IPS DF 19.7 (cell line): ENCODE data around the gene AXL.
"Not testable (repeated sequence)": the region's sequence is repeated elsewhere in the genome, so short reads cannot be mapped to it uniquely, and the experiment has no call there.

ENCODE experiments used
- DNase-seq: peaks from one replicate; pipeline ENCODE4 v3.0.0-alpha.2; 2013; ENCODE audit warnings: low read depth, low spot score

AXL gene

DNA sequence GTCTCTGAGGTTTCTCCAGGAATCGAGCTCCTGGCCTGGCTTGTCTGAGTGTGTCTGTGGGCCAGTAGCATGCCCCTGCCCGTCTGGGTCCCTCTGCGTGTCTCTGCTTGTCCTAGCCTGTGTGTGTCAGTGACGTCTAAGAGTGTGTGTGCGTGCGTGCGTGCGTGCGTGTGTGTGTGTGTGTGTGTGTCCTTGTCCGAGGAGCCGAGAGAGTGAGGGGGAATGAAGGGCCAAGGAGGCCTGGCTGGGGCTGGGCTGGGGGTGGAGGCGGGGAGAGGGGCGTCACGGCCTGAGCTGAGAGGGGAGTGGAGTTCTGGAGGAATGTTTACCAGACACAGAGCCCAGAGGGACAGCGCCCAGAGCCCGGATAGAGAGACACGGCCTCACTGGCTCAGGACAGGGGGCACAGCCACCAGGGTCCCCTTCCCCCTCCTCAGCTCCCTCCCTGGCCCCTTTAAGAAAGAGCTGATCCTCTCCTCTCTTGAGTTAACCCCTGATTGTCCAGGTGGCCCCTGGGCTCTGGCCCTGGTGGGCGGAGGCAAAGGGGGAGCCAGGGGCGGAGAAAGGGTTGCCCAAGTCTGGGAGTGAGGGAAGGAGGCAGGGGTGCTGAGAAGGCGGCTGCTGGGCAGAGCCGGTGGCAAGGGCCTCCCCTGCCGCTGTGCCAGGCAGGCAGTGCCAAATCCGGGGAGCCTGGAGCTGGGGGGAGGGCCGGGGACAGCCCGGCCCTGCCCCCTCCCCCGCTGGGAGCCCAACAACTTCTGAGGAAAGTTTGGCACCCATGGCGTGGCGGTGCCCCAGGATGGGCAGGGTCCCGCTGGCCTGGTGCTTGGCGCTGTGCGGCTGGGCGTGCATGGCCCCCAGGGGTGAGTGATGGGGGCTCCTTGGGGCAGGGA, at the start of gene AXL:
AXL (plus strand) TSS at position 609 of the 893 bp plus-strand sequence; CDS start at position 779, 170 bp downstream.
- peak; percentile 94 for DNase-seq

DNA sequence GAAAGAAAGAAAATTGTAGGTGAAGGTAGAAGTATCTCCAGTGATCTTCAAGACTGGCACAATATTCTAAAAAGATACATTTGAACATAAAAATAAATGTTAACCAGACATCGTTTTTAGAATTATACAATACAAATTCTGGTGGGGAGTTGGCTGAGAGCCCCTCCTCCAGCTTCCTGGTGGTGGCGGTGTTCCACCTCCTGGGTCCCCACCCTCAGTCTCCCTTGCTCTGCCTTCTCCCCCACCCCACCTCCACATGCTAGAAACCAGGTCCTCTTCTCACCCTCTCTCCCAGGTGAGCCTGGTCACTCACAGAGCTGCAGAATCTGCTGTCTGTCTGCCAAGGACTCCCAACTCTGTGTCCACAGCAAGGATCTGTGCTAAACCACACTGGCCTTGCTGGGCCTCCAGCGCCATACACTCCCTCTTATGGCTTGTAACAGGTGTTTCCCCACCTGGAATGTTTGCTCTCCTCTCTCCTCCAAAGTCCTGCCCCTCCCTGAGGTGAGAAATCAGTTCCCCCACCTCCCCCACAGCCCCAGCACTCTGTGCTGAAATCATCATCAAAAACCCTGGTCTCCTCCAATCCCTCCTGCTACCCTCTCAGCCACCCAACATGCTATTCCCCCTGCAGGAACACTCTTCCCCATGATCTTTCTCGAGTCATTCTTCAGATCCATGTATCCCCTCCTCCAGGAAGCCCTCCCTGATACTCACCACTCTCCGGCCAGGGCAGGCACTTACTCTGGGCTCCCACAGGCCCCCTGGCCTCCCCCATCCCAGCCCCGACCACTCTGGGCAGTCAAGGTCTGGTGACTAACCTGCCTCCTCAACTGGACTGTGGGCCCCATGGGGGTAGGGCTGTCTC, 46.5 kb upstream of the AXL start:
- no peak for DNase-seq

DNA sequence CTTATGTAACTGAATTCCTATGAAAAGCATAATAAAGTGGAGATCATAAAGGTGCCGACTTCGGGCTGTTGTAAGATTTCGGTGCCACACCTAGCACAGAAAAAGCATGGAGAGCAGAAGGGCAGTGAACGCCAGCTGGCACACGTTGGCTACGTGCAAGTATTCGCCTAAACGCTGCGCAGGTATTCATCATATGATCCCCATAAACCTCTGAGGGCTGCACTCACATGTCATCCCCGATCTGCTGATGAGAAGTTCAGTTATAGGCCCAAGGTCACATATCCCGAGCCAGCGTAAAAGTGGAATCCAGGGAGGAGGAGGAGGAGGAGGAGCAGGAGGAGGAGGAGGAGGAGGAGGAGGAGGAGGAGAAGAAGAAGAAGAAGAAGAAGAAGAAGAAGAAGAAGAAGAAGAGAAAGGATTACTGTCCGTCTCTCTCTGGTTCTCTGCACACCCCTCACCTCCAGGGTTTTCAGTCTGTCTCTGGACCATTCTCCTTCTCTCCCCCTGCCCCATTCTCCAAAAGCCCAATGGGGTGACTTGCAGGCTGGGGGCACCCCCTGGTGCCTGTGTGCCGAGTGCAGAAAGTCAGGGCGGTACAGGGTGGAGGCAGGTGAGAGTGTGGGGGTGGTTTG, 44.6 kb upstream of the AXL start:
- DNase-seq = no peak

DNA sequence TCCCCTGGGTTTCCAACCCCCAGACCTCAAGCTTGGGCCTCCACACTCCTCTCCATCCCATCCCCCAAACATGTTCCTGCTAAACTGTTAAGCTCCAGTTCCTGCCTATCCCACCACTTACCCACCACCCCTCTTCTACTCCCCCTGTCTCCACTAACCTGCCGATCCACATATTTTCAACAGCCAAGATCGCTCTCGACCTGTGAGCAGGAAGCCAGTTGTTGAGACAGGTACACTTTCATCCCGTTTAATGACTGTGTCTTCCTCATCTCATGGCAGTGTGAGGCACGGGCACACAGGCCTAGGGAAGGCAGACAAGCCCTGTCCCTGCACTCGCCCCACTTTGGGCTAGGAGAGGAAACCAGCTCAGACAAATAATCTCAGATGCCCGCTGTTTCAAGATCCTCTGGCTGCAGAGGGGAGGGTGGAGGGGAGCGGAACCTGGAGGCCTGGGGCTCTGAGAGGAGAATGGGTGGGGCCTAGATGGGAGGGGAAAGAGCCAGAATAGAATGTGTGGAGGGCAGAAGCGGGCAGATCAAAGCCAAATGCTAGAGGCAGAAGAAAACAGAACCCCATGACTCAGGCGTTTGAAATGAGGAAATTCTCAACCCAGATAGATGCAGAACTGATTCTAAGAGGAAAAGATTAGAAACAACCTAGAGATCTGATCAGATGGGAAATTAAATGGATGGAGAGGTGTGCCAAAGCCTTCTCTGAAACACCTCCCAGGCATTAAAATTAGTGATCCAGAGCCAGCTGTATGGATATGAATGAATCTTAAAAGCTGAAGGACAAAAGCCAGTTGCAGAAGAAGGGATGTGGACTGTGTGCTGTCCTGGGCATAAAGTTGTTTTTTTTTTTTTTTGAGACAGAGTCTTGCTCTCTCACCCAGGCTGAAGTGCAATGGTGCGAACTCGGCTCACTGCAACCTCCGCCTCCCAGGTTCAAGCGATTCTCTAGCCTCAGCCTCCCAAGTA, 42.9 kb upstream of the AXL start:
- peak; percentile 90 for DNase-seq

DNA sequence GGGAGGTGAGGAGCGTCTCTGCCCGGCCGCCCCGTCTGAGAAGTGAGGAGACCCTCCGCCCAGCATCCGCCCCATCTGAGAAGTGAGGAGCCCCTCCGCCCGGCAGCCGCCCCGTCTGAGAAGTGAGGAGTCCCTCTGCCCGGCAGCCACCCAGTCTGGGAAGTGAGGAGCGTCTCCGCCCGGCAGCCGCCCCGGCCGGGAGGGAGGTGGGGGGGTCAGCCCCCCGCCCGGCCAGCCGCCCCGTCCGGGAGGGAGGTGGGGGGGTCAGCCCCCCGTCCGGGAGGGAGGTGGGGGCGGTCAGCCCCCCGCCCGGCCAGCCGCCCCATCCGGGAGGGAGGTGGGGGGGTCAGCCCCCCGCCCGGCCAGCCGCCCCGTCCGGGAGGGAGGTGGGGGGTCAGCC, 38.9 kb upstream of the AXL start:
- DNase-seq = not testable (repeated sequence)

DNA sequence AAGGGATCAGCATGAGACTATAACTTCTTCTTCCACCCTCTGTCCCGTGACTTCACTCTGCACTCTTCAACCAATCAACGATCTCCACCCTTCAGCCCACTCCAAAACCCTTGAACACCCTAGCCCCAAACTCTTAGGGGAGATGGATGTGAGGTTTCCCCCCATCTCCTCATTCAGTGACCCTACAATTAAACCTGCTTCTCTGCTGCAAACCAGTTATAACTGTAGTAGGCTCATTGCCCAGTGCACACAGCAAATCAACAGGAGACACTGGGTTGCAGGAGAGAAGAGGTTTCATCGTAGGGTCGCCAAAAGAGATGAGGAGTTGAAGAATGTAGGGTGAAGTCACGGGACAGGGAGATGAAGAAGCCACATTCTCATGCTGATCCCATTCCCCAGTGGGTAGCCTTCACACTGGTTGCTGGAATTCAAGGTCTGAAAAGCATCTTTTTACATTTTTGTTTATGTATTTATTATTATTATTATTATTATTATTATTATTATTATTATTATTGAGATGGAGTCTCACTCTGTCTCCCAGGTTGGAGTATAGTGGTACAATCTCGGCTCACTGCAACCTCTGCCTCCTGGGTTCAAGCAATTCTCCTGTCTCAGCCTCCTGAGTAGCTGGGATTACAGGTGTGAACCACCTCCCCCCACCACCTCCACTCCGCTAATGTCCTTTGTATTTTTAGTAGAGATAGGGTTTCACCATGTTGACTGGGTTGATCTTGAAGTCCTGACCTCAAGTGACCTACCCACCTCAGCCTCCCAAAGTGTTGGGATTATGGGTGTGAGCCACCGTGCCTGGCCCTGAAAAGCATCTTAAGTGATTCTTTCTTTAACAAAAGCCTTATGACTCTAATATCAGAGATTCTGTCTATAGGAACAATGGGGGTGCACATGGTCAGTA, 31.8 kb upstream of the AXL start:
- no peak for DNase-seq

DNA sequence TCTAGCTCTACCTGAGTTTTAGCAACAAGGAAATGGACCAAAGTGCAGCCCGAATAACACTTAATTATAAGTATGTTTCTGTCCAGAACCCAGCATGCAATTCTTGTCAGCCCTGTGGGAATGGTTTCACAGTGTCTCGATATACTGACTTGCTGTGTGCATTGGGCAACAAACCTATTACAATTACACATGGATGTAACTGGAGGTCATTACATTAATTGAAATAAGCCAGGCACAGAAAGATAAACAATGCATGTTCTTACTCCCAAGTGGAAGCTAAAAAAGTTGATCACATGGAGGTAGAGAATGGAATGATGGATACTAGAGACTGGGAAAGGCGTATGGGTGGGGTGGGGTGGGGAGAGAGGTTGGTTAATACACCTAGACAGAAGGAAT, 31.1 kb upstream of the AXL start:
- DNase-seq = no peak

DNA sequence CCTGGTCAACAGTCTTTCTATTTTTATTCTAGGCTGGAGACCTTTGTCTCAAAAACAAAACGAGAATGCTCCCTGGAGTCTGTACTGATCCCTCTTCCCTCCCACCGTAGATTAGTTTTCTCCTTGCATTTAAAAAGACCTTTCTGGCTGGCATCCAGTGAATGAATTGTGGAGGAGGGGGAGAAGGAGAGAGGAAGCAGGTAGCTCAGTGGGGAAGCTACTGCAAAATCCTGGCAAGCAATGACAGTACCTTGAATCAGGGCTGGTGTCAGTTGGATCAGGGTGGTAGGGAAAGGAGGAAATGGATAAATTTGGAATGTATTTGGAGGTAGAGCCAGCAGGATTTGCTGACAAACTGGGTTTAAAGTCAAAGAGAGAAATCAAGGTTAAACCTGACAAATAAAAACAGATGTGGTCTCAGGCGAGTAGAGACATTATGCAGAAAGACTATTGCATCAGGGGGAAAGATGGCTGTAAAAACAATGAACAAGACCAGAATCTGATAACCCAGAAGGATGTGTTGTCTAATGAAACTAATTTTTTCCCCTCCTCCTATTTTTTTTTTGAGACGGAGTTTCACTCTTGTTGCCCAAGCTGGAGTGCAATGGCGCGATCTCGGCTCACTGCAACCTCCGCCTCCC, 29.5 kb upstream of the AXL start:
- peak; percentile 95 for DNase-seq

DNA sequence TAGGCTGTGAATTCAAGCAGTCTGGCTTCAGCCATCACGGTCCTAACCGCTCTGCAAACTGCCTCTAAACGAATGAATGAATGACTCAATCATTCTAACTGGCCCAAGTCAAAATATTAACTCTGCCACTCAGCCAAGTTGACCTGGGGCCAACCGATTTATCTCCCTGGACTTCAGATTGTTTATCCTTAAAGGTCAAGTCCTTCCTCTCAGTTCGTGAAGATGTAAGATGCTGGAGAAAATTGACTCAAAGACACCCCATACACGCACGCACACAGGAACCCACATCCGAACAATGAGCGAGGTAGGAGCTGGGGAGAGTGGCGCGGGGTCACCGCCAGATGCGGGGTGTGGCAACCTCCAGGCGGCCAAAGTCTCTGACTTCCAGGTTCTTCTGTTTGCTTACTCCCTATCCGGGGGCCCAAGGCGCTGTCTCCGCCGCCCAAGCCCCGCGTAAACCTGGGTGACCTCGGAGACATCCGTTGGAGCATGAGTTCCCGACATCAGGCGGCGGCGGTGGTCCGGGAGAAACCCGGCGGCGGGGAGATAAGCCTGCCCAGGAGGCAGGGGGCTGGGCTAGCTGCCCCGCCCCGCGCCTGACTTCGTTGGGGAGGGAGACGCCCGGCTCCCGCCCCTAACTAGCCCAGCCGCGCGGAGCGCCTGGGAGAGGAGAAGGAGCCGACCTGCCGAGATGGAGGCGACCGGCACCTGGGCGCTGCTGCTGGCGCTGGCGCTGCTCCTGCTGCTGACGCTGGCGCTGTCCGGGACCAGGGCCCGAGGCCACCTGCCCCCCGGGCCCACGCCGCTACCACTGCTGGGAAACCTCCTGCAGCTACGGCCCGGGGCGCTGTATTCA, 26.2 kb upstream of the AXL start, which contains the start of gene CYP2S1:
CYP2S1 (plus strand) TSS at position 646 of the 856 bp plus-strand sequence; CDS start at position 692, 46 bp downstream.
- no peak for DNase-seq

DNA sequence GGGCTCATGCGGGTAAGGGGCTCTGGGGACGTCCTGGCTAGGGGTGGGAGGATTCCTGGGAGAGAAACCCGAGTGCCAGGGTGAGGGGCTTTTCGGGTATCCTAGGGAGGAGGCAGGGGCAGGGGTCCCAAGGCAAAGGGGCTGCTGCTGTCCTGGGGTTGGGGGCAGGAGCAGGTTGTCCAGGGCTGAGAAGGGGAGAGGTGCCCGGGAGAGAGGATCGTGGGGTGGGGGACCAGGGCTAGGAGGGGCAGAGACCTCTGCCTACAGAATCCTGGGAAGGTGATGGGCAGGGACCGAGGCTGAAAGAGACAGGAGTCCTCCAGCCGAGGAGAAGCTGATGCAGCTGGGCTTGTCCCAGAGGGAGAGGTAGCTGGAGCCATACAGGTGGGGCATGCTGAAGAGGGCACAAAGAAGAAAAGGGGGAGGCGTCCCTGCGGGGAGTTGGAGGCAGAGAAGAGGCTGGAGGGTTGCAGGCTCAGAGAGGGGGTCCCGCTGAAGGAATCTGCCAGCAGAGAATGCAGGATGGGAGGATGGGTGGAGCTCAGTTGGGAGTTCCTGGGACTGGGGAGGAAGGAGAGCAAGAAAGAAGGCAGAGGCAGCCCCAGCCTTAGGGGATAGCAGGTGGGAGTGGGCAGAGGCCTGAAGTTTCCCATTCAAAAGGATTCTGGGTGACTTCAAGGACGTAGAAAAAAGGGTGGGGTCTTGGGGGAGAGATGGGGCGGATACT, 25.4 kb upstream of the AXL start:
- DNase-seq = no peak

DNA sequence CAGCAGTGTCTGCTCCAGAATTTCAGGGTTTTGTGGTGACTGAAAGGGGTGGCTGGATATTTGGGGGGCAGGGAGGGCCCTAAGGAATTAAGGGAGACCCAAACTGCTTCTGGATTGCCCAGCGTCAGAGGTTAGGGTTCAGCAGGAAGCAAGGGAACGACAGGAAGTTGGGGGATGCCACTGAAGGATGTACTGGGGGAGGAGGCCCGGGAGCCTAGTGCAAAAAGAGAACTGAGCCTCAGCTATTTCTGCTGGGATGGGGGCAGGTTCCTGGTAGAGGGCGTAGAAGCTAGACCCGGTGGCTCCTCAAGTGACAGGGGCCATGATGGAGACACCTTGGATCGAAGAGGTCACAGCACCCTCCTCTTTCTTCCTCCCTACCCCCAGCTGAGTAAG, 24.9 kb upstream of the AXL start:
- DNase-seq = no peak

DNA sequence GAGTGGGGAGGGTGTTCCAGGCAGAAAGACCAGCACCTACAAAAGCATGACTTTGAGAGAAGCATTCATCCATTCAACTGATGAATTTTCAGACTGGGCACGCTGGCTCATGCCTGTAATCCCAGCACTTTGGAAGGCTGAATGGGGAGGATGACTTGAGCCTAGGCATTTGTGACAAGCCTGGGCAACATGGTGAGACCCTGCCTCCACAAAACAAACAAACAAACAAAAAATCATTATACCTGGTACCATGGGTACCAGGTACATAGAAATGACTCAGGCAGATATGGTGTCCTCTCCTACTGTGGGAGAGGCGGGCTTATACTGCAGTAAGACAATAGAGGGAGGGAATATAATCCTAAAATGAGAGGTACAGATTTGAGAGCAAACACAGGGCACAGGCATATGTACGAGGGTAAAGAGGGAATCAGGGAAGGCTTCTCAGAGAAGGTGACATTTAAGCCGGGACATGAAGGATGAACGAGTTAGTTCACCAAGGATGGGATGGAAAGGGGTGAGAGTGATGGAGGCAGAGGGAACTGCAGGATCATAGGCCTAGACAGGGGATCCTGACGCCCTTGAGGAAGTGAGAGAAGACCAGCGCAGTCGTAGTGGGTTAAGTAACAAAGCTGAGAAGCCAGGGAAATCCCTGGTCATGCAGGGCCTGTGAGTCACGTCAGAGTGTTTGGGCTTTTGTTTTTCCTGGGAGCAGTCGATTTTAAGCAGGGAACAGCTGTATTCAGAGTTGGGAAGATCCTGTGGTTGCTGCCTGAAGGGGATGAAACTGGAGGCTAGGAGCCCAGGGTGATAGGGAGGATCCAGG, 23.1 kb upstream of the AXL start:
- no peak for DNase-seq

DNA sequence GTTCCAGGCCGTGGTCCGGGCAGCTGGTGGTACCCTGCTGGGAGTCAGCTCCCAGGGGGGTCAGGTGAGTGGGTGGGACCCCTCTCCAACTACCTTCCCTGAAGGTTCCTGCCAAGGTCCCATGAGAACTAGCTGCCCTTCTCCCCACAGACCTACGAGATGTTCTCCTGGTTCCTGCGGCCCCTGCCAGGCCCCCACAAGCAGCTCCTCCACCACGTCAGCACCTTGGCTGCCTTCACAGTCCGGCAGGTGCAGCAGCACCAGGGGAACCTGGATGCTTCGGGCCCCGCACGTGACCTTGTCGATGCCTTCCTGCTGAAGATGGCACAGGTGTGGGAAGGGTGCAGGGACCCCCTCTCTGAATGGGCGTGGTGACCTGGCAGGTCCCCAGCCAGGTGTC, 20.5 kb upstream of the AXL start:
- no peak for DNase-seq

DNA sequence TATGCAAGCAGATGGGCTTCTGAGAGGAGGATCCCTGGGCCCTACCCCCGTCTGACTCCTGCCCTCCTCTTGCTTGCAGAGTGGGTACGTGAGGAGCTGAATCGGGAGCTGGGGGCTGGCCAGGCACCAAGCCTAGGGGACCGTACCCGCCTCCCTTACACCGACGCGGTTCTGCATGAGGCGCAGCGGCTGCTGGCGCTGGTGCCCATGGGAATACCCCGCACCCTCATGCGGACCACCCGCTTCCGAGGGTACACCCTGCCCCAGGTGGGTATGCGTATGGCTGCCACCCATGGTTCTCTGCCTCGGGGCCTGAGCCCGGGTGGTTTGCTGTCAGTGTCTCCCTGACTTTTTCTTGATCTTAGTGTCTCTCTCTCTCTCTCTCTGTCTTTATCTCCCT, 15.7 kb upstream of the AXL start:
- DNase-seq = no peak

DNA sequence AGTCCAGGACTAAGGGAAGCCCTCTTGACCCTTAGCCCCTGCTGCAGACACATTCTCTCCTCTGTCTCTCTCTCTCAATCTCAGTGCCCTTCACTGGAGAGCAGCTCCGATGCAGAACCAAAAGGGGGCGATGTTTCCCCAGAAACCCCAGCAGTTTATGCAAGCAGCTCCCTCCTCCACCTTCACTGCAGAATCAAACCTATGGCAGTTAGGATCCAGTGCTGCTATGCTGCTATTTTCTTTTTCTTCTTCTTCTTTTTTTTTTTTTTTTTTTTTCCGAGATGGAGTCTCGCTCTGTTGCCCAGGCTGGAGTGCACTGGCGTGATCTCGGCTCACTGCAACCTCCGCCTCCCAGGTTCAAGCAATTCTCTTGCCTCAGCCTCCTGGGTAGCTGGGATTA, 14.7 kb upstream of the AXL start:
- not testable (repeated sequence) for DNase-seq

DNA sequence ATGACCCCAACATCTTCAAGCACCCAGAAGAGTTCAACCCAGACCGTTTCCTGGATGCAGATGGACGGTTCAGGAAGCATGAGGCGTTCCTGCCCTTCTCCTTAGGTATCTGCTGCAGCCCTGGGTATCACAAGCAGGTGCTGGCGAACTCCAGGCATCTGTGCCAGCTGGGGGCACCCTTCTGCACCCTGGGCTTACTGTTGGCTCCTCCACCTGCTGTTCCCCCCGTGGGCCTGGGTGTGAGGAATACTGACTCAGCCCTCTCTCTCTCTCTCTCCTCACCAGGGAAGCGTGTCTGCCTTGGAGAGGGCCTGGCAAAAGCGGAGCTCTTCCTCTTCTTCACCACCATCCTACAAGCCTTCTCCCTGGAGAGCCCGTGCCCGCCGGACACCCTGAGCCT, 13.0 kb upstream of the AXL start:
- no peak for DNase-seq

DNA sequence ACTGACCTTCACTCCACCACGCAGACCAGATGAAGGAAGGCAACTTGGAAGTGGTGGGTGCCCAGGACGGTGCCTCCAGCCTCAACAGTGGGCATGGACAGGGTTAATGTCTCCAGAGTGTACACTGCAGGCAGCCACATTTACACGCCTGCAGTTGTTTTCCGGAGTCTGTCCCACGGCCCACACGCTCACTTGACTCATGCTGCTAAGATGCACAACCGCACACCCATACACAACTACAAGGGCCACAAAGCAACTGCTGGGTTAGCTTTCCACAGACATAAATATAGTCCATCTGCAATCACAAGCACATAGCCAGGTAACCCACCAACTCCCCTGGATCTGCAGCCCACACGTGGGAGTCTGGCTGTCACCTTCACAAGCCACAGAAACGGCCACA, 12.6 kb upstream of the AXL start:
- DNase-seq = no peak
